Measurements from ENCODE around the gene FOXC2.
A peak's percentile ranks its signal among the peaks of the same experiment; 100 is the strongest.

FOXC2 gene

GRCh38 chr16:86562356-86562755 lies 4.3 kb upstream of the FOXC2 start (continued):
- TF ChIP-seq RARB (CRISPR knock-in tag; IDR thresholded peaks at IDR 0.05) = no peak
- TF ChIP-seq BACH2 (CRISPR knock-in tag; IDR thresholded peaks at IDR 0.05; ENCODE audit: borderline replicate concordance) = no peak
- TF ChIP-seq CSDC2 (CRISPR knock-in tag; IDR thresholded peaks at IDR 0.05) = no peak
- no peak for TF ChIP-seq ARNTL (CRISPR knock-in tag; IDR thresholded peaks at IDR 0.05; ENCODE audit: borderline replicate concordance, low read depth)
- TF ChIP-seq ESRRG (CRISPR knock-in tag; IDR thresholded peaks at IDR 0.05) = no peak
- no peak for TF ChIP-seq CSRNP3 (CRISPR knock-in tag; IDR thresholded peaks at IDR 0.05)
- TF ChIP-seq POU6F1 (CRISPR knock-in tag; IDR thresholded peaks at IDR 0.05; ENCODE audit: borderline replicate concordance, low read depth) = no peak
- TF ChIP-seq ZFP30 (CRISPR knock-in tag; IDR thresholded peaks at IDR 0.05) = no peak
- TF ChIP-seq PPARA (CRISPR knock-in tag; IDR thresholded peaks at IDR 0.05; ENCODE audit: borderline replicate concordance) = no peak
- TF ChIP-seq ZC3H10 (CRISPR knock-in tag; IDR thresholded peaks at IDR 0.05) = no peak
- no peak for TF ChIP-seq GLIS3 (CRISPR knock-in tag; IDR thresholded peaks at IDR 0.05)
- no peak for TF ChIP-seq SNAI2 (CRISPR knock-in tag; IDR thresholded peaks at IDR 0.05)

GRCh38 chr16:86563469-86564345 lies 2.9 kb upstream of the FOXC2 start:
- peak; percentile 71 for ATAC-seq
- TF ChIP-seq ZNF8 (CRISPR knock-in tag; IDR thresholded peaks at IDR 0.05) (no peak), CSRNP3 (CRISPR knock-in tag; IDR thresholded peaks at IDR 0.05) (no peak), ESRRG (CRISPR knock-in tag; IDR thresholded peaks at IDR 0.05) (no peak), CREB5 (CRISPR knock-in tag; IDR thresholded peaks at IDR 0.05; ENCODE audit: low read depth) (no peak), GLIS3 (CRISPR knock-in tag; IDR thresholded peaks at IDR 0.05) (no peak)

GRCh38 chr16:86565181-86565631 lies 1.4 kb upstream of the FOXC2 start:
- ATAC-seq = no peak

More at GRCh38 chr16:86565181-86565631, 1.4 kb upstream of the FOXC2 start:
- TF ChIP-seq BACH2 (CRISPR knock-in tag; IDR thresholded peaks at IDR 0.05; ENCODE audit: borderline replicate concordance) = no peak
- TF ChIP-seq CSRNP3 (CRISPR knock-in tag; IDR thresholded peaks at IDR 0.05) = no peak
- TF ChIP-seq GLIS3 (CRISPR knock-in tag; IDR thresholded peaks at IDR 0.05) = no peak
- TF ChIP-seq ISL1 (CRISPR knock-in tag; IDR thresholded peaks at IDR 0.05) = no peak
- no peak for TF ChIP-seq ZNF8 (CRISPR knock-in tag; IDR thresholded peaks at IDR 0.05)
- TF ChIP-seq ZNF70 (CRISPR knock-in tag; IDR thresholded peaks at IDR 0.05) = no peak
- TF ChIP-seq ZFP3 (CRISPR knock-in tag; IDR thresholded peaks at IDR 0.05) = no peak
- TF ChIP-seq POU6F1 (CRISPR knock-in tag; IDR thresholded peaks at IDR 0.05; ENCODE audit: borderline replicate concordance, low read depth) = no peak
- TF ChIP-seq CREB5 (CRISPR knock-in tag; IDR thresholded peaks at IDR 0.05; ENCODE audit: low read depth) = no peak
- TF ChIP-seq TCF4 (CRISPR knock-in tag; IDR thresholded peaks at IDR 0.05; ENCODE audit: borderline replicate concordance) = no peak
- TF ChIP-seq TSHZ2 (CRISPR knock-in tag; IDR thresholded peaks at IDR 0.05) = no peak
